ENCODE measurements around the gene INPPL1.

The INPPL1 gene

DNA sequence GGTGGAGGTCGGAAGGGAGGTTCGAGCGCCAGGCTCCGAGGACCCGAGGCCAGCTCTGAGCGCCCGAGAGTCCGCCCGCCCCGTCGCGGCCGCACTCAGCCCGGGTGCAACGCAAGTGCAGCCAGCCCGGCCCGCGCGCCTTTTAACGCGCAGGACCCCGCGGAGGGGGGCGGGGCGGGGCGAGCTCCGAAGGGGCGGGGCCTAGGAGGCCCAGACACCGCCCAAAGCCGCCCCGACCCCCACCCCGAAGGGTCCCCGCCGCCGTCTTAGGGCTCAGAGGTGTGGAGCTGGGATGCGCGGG, 19.4 kb downstream of the INPPL1 start, which contains the start of gene PHOX2A:
Gene PHOX2A (minus strand): TSS at position 117 of the 301 bp plus-strand sequence. CDS start 172 bp downstream, outside the sequence.
- TF ChIP-seq MYC (IDR thresholded peaks at IDR 0.05; ENCODE audit: low read depth, low read length) (no peak), CTCF (IDR thresholded peaks at IDR 0.05; ENCODE audit: low read depth, low read length) (no peak), POLR2A (IDR thresholded peaks at IDR 0.05; ENCODE audit: extremely low read depth, insufficient read length) (no peak)
- TF ChIP-seq, protein P1, sequence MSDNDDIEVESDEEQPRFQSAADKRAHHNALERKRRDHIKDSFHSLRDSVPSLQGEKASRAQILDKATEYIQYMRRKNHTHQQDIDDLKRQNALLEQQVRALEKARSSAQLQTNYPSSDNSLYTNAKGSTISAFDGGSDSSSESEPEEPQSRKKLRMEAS (IDR thresholded peaks at IDR 0.05; ENCODE audit: low read depth, low read length) = no peak
- DNase-seq (ENCODE audit: low read depth) = no peak
- no peak within 1 kb of the TSS for H3K4me3 ChIP-seq (ENCODE audit: low read depth, low read length)

DNA sequence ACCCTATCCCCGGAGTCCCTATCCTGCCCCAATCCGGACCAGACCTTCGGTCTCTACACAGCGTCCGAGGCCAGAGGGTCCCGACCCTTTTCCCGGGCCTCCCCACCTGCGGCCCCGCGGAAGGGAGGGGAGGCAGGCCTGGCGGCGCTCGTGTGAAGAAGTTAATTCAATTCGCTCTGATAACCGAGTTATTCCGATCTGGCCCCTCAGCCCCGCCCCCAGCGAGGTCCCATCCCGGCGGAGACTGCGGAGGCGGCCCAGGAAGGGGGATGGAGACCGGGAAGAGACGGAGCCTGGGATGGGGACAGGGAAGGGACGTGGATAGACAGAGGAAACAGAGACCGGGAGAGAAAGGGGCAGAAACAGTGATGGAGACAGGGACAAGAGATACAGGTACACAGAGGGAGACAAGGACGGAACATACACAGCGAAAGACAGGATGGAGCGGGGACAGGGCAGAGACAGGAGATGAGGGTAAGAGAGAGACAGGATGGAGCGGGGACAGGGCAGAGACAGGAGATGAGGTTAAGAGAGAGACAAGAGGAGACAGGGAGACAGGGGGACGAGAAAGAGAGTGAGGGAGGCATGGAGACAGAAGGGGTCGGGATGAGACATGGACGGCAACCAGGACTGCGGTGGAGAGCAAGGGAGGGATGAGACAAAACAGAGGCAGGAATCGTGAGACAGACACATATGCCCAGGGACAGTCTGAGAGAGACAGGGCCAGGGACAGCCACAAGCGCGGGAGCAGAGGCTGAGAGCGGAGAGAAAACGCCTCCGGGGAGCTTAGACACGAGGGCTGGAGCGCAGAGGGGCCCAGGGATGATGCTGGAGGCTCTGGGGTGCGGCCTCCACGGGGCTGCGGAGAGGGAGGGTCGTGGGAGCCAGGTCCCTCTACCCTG, 20.0 kb downstream of the INPPL1 start:
- H3K4me3 ChIP-seq (ENCODE audit: low read depth, low read length) = no peak overlapping the region
- TF ChIP-seq, protein P1 (IDR thresholded peaks at IDR 0.05; ENCODE audit: low read depth, low read length) = no peak
- TF ChIP-seq POLR2A (IDR thresholded peaks at IDR 0.05; ENCODE audit: extremely low read depth, insufficient read length) = no peak
- TF ChIP-seq CTCF (IDR thresholded peaks at IDR 0.05; ENCODE audit: low read depth, low read length) = no peak
- TF ChIP-seq MYC (IDR thresholded peaks at IDR 0.05; ENCODE audit: low read depth, low read length) = no peak
- no peak for DNase-seq (ENCODE audit: low read depth)

- H3K4me3 ChIP-seq (ENCODE audit: low read depth, low read length) = no peak overlapping the region
- TF ChIP-seq MYC (IDR thresholded peaks at IDR 0.05; ENCODE audit: low read depth, low read length) (no peak), POLR2A (IDR thresholded peaks at IDR 0.05; ENCODE audit: extremely low read depth, insufficient read length) (no peak), CTCF (IDR thresholded peaks at IDR 0.05; ENCODE audit: low read depth, low read length) (no peak)
- TF ChIP-seq, protein P1 (IDR thresholded peaks at IDR 0.05; ENCODE audit: low read depth, low read length) = no peak
- no peak for DNase-seq (ENCODE audit: low read depth)
Observed at GRCh38 chr11:72245263-72245816, 20.8 kb downstream of the INPPL1 start.

- no peak for DNase-seq (ENCODE audit: low read depth)
- TF ChIP-seq, protein P1 (IDR thresholded peaks at IDR 0.05; ENCODE audit: low read depth, low read length) = no peak
- TF ChIP-seq POLR2A (IDR thresholded peaks at IDR 0.05; ENCODE audit: extremely low read depth, insufficient read length) = no peak
- TF ChIP-seq MYC (IDR thresholded peaks at IDR 0.05; ENCODE audit: low read depth, low read length) = no peak
- TF ChIP-seq CTCF (IDR thresholded peaks at IDR 0.05; ENCODE audit: low read depth, low read length) = no peak
Observed at GRCh38 chr11:72247584-72247983, 23.0 kb downstream of the INPPL1 start.

DNA sequence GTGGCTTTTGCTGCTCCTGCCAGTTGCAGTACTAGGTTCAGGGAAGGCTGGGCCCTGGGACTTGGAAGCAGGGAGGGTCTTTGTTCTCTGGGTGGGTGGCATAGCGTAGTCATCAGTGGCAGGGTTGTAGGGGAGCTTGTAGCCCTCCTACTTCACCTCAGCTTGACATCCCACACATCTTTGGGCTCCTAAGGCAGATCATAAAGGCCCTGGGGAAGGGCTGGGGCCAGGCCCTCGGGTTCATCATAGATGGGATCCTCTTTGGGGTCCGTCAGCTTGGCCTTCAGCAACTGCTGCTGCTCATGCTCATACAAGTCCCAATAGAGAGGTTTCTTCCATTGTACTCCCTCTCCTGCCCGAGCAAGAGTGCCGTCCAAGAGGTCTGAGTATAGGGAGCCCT, 25.4 kb downstream of the INPPL1 start:
- TF ChIP-seq CTCF (IDR thresholded peaks at IDR 0.05; ENCODE audit: low read depth, low read length) (no peak), POLR2A (IDR thresholded peaks at IDR 0.05; ENCODE audit: extremely low read depth, insufficient read length) (no peak), MYC (IDR thresholded peaks at IDR 0.05; ENCODE audit: low read depth, low read length) (no peak)
- TF ChIP-seq, protein P1 (IDR thresholded peaks at IDR 0.05; ENCODE audit: low read depth, low read length) = no peak
- H3K4me3 ChIP-seq (ENCODE audit: low read depth, low read length) = no peak overlapping the region
- no peak for DNase-seq (ENCODE audit: low read depth)

More at GRCh38 chr11:72247584-72247983, 23.0 kb downstream of the INPPL1 start:
- H3K4me3 ChIP-seq (ENCODE audit: low read depth, low read length) = no peak overlapping the region

All from NB4 (cell line).